HG03025 (cell line): ENCODE measurements around the gene ZNF160.
"Not testable (repeated sequence)": the region's sequence is repeated elsewhere in the genome, so short reads cannot be mapped to it uniquely, and the experiment has no call there.

ENCODE experiments used
- ATAC-seq: cut with Tn5 transposase; IDR thresholded peaks from one replicate; pipeline ENCODE4 v1.9.1; 2021; ENCODE audit warnings: mild to moderate bottlenecking, moderate library complexity; ENCODE audit not compliant: unreplicated experiment, low FRiP score

Gene ZNF160

GRCh38 chr19:53034054-53034453 lies 69.2 kb downstream of the ZNF160 start:
- no peak for ATAC-seq

- not testable (repeated sequence) for ATAC-seq
Measured at GRCh38 chr19:53028306-53028705, 74.9 kb downstream of the ZNF160 start.

- no peak for ATAC-seq
Measured at GRCh38 chr19:53019684-53020083, 83.5 kb downstream of the ZNF160 start.
